RWPE1 (cell line): ENCODE data around the gene LDHD.

Source experiments
- CTCF ChIA-PET: fragments of 350-600 bp; sonication (Branson Sonifier 250); formaldehyde crosslinking; extraction: SDS; loops from one replicate; lab custom pipeline; 2021; lab: Yijun Ruan, JAX
- POLR2A ChIA-PET: fragments of 400-600 bp; formaldehyde crosslinking; extraction: SDS; loops from one replicate; lab custom pipeline; 2020; ENCODE audit warnings: antibody characterized with exemption; ENCODE audit not compliant: low non-redundant PET; lab: Yijun Ruan, JAX
- DNase-seq: peaks from one replicate; pipeline ENCODE4 v3.0.0; 2012; ENCODE audit warnings: low spot score
- H3K27ac ChIP-seq: fragments of 450-650 bp; 2 replicates; pipeline ENCODE4 v1.5.1; 2017
- CTCF ChIP-seq: fragments of 450-650 bp; conservative IDR thresholded peaks from 2 replicates; pipeline ENCODE4 v1.5.1; 2017; ENCODE audit warnings: low read depth, mild to moderate bottlenecking

LDHD gene

GRCh38 chr16:75114946-75115825, 1.4 kb downstream of the LDHD start:
- H3K27ac ChIP-seq = peak overlapping the region; percentile 41; the same call in 1 of the 2 replicates
- TF ChIP-seq CTCF = no peak
- ChIA-PET POLR2A (no interaction called here), CTCF (no interaction called here)
- DNase-seq = no peak

- H3K27ac ChIP-seq = no peak overlapping the region
- ChIA-PET POLR2A (no interaction called here), CTCF (interaction anchor here (0.6 to 6.7 kb wide), 2 partner anchors 116 to 1733 kb away, joined by 3 to 71 read pairs; partner anchors contain the start of gene ZNRF1)
- no peak for DNase-seq
- TF ChIP-seq CTCF = no peak
Observed at GRCh38 chr16:75114179-75114945, 2.2 kb downstream of the LDHD start.

- 0 out of 2 replicates have a peak overlapping the region, but pooled peaks have one; percentile 4 for H3K27ac ChIP-seq
- TF ChIP-seq CTCF = no peak
- DNase-seq = no peak
- ChIA-PET POLR2A (no interaction called here), CTCF (interaction anchor here (0.6 to 6.7 kb wide), 4 partner anchors 15 to 1734 kb away, joined by 3 to 71 read pairs (median 3); partner anchors contain the start of gene ZNRF1)
Observed at GRCh38 chr16:75113541-75114121, 2.9 kb downstream of the LDHD start.

- TF ChIP-seq CTCF = no peak
- DNase-seq = no peak
- H3K27ac ChIP-seq = 0 out of 2 replicates have a peak overlapping the region, but pooled peaks have one; percentile 4
- ChIA-PET POLR2A (no interaction called here), CTCF (interaction anchor here (0.6 to 6.7 kb wide), 3 partner anchors 14 to 114 kb away, joined by 3 to 71 read pairs (median 3); partner anchors contain the start of gene ZNRF1)
Observed at GRCh38 chr16:75112734-75113491, 3.7 kb downstream of the LDHD start.

GRCh38 chr16:75111961-75112733, 4.4 kb downstream of the LDHD start:
- no peak for TF ChIP-seq CTCF
- POLR2A ChIA-PET = interaction anchor here (0.6 kb wide), 1 partner anchor 114 kb away, joined by 3 read pairs; no protein-coding TSS in a partner anchor
- CTCF ChIA-PET = interaction anchor here (0.6 to 6.7 kb wide), 12 partner anchors 13 to 214 kb away, joined by 3 to 71 read pairs (median 5); partner anchors contain the start of gene ZNRF1
- H3K27ac ChIP-seq = peak overlapping the region; percentile 97
- no peak for DNase-seq
